PC-9 (cell line): ENCODE results near the gene MED27. TPM values are rescaled to one million over a fixed set of nuclear protein-coding genes. Genes with fewer than 3 reads are reported as not detected.

Source experiments
- BruUV-seq: library from RNA; stranded (reverse); fragments of 400-500 nt; replicated peaks from 2 replicates; lab custom pipeline; 2021; lab: Mats Ljungman, UMichigan
- CTCF ChIA-PET: fragments of 300-600 bp; sonication (Branson Sonifier 250); formaldehyde crosslinking; loops from one replicate; lab custom pipeline; 2022; ENCODE audit warnings: antibody characterized with exemption; lab: Charles Lee
- POLR2A ChIA-PET: fragments of 300-600 bp; sonication (Branson Sonifier 250); formaldehyde crosslinking; loops from one replicate; lab custom pipeline; 2022; ENCODE audit warnings: antibody characterized with exemption; ENCODE audit not compliant: unreplicated experiment; lab: Charles Lee
- DNase-seq, 2 experiments: peaks; one replicate each; pipeline versions ENCODE4 v3.0.0 to v3.0.0-alpha.2; 2015 to 2022; ENCODE audit warnings: mixed read lengths in 1 of 2
- H2AFZ ChIP-seq: fragments of 200-600 bp; sonication (generic); 2 replicates; pipeline ENCODE4 v1.8.1; 2017; ENCODE audit warnings: antibody characterized with exemption
- H3F3A ChIP-seq: fragments of 200-600 bp; sonication (generic); 2 replicates; pipeline ENCODE4 v1.8.1; 2017; ENCODE audit warnings: antibody characterized with exemption, mild to moderate bottlenecking, low read depth; ENCODE audit not compliant: insufficient read depth
- H3K27ac ChIP-seq: fragments of 200-600 bp; sonication (generic); 2 replicates; pipeline ENCODE4 v1.6.1; 2016; ENCODE audit warnings: mixed run types
- H3K27me3 ChIP-seq: fragments of 200-600 bp; sonication (generic); 2 replicates; pipeline ENCODE4 v1.6.1; 2016; ENCODE audit warnings: low read depth, mixed run types; ENCODE audit not compliant: insufficient read depth
- H3K36me3 ChIP-seq: fragments of 200-600 bp; sonication (generic); 2 replicates; pipeline ENCODE4 v1.6.1; 2016; ENCODE audit warnings: low read depth, mixed run types
- H3K4me1 ChIP-seq: fragments of 200-600 bp; sonication (generic); replicated peaks from 2 replicates; pipeline ENCODE4 v1.6.1; 2016; ENCODE audit warnings: mixed run types; ENCODE audit not compliant: insufficient read depth
- H3K4me2 ChIP-seq: fragments of 200-600 bp; sonication (generic); 2 replicates; pipeline ENCODE4 v1.6.1; 2017; ENCODE audit warnings: mixed run types
- H3K4me3 ChIP-seq: fragments of 200-600 bp; sonication (generic); 2 replicates; pipeline ENCODE4 v1.6.1; 2016; ENCODE audit warnings: mixed run types
- H3K79me2 ChIP-seq: fragments of 200-600 bp; sonication (generic); 2 replicates; pipeline ENCODE4 v1.6.1; 2017; ENCODE audit warnings: low read depth, mixed run types
- H3K9me2 ChIP-seq: fragments of 200-600 bp; sonication (generic); 2 replicates; pipeline ENCODE4 v1.8.1; 2017; ENCODE audit warnings: mild to moderate bottlenecking; ENCODE audit not compliant: insufficient read depth
- H3K9me3 ChIP-seq: fragments of 200-600 bp; sonication (generic); 2 replicates; pipeline ENCODE4 v1.8.1; 2016; ENCODE audit warnings: low read depth; ENCODE audit not compliant: insufficient read depth
- H4K20me1 ChIP-seq: fragments of 200-600 bp; sonication (generic); 2 replicates; pipeline ENCODE4 v1.8.1; 2017; ENCODE audit not compliant: insufficient read depth
- CTCF ChIP-seq: fragments of 200-600 bp; sonication (generic); conservative IDR thresholded peaks from 2 replicates; pipeline ENCODE4 v1.6.1; 2017; ENCODE audit warnings: mixed run types, antibody characterized with exemption, mild to moderate bottlenecking, moderate library complexity
- EZH2 ChIP-seq: fragments of 200-600 bp; sonication (generic); IDR thresholded peaks from 2 replicates; pipeline ENCODE4 v1.8.0; 2017; ENCODE audit warnings: antibody characterized with exemption, low read depth
- intact Hi-C: fragments of 100-400 bp; cut with micrococcal nuclease; formaldehyde crosslinking; loops from one replicate; pipeline ENCODE4 v1.10.0; 2022; ENCODE audit not compliant: unreplicated experiment
- total RNA-seq: library from RNA; stranded (reverse); gene quantifications from 2 replicates; pipeline ENCODE4 v1.2.3, GENCODE V29; 2021

MED27 gene
- total RNA-seq, 1 experiment from 2014 or later: 31.2 TPM

- 0 out of 2 replicates have a peak, but pooled peaks cover 3% of the 10 kb centered on the region for H4K20me1 ChIP-seq
- H3K27me3 ChIP-seq: no peaks in the 10 kb centered on the region
- POLR2A ChIA-PET: no interaction called here
- H2AFZ ChIP-seq: no peak overlapping the region
- H3K27ac ChIP-seq: no peak overlapping the region
- H3K36me3 ChIP-seq: no peaks in the 10 kb centered on the region
- peaks cover 7% of the 10 kb centered on the region; the same call in 1 of the 2 replicates for H3K4me1 ChIP-seq
- no peaks in the 10 kb centered on the region for H3K9me3 ChIP-seq
- no peak overlapping the region for H3K4me3 ChIP-seq
- no peaks in the 10 kb centered on the region for H3K9me2 ChIP-seq
- H3K4me2 ChIP-seq: no peak overlapping the region
- DNase-seq: no peak
- H3F3A ChIP-seq: no peaks in the 10 kb centered on the region
- BruUV-seq: no TSS peak
- H3K79me2 ChIP-seq: no peaks in the 10 kb centered on the region
- no peak for TF ChIP-seq CTCF
- no peak for TF ChIP-seq EZH2
- intact Hi-C loops: no loop called here
- CTCF ChIA-PET: no interaction called here
These were observed 96.9 kb downstream of the MED27 start for GRCh38 chr9:131982671-131983239.

- TF ChIP-seq EZH2 (no peak), CTCF (no peak)
- intact Hi-C loops: no loop called here
These were observed 97.6 kb downstream of the MED27 start for GRCh38 chr9:131982102-131982501.

GRCh38 chr9:131981116-131981776, 98.4 kb downstream of the MED27 start:
- intact Hi-C loops: no loop called here
- H4K20me1 ChIP-seq: 0 out of 2 replicates have a peak, but pooled peaks cover 3% of the 10 kb centered on the region
- POLR2A ChIA-PET: no interaction called here
- H3K9me2 ChIP-seq: no peaks in the 10 kb centered on the region
- H3K36me3 ChIP-seq: no peaks in the 10 kb centered on the region
- no peak overlapping the region for H3K27ac ChIP-seq
- CTCF ChIA-PET: no interaction called here
- H3K79me2 ChIP-seq: no peaks in the 10 kb centered on the region
- TF ChIP-seq CTCF (no peak), EZH2 (no peak)
- H3K4me3 ChIP-seq: no peak overlapping the region
- no peaks in the 10 kb centered on the region for H3K9me3 ChIP-seq
- DNase-seq: no peak
- H3K27me3 ChIP-seq: no peaks in the 10 kb centered on the region
- H3K4me1 ChIP-seq: no peaks in the 10 kb centered on the region; the same call in 1 of the 2 replicates
- H2AFZ ChIP-seq: no peak overlapping the region
- BruUV-seq: no TSS peak
- H3F3A ChIP-seq: no peaks in the 10 kb centered on the region
- no peak overlapping the region for H3K4me2 ChIP-seq

More at GRCh38 chr9:131982102-131982501, 97.6 kb downstream of the MED27 start:
- Histone ChIP-seq H3K4me3 (no peak overlapping the region), H3F3A (no peaks in the 10 kb centered on the region), H3K27ac (no peak overlapping the region), H3K9me2 (no peaks in the 10 kb centered on the region), H3K79me2 (no peaks in the 10 kb centered on the region), H2AFZ (no peak overlapping the region), H3K36me3 (no peaks in the 10 kb centered on the region), H3K27me3 (no peaks in the 10 kb centered on the region), H3K9me3 (no peaks in the 10 kb centered on the region), H3K4me2 (no peak overlapping the region), H3K4me1 (peaks cover under 1% of the 10 kb centered on the region; the same call in 1 of the 2 replicates), H4K20me1 (0 out of 2 replicates have a peak, but pooled peaks cover 3% of the 10 kb centered on the region)
- BruUV-seq: no TSS peak
- ChIA-PET POLR2A (no interaction called here), CTCF (no interaction called here)
- no peak for DNase-seq
